Natural killer cell (primary cell): ENCODE measurements around the gene SMG6. TPM values are rescaled to one million over a fixed set of nuclear protein-coding genes. Genes with fewer than 3 reads are reported as not detected.
A peak's percentile ranks its signal among the peaks of the same experiment; 100 is the strongest.

Source experiments
- ATAC-seq, 3 donors: fragments of 150-1000 bp in 2 of 3; fragments of 200-7000 bp in 1 of 3; cut with Tn5 transposase; 1 replicate in 1 of 3; 2 replicates in 2 of 3; pipeline ENCODE4 v1.10.0; 2021; ENCODE audit warnings: mild to moderate bottlenecking in 2 of 3, moderate library complexity in 2 of 3
- DNase-seq, 2 donors: peaks; one replicate each; pipeline versions ENCODE4 v3.0.0 to v3.0.0-alpha.2; 2013 to 2021; ENCODE audit warnings: mixed read lengths in 1 of 2
- H3K27ac ChIP-seq: one replicate; pipeline ENCODE4 v1.5.1; 2013; ENCODE audit warnings: mild to moderate bottlenecking, low read length
- H3K27me3 ChIP-seq: one replicate; pipeline ENCODE4 v1.6.1; 2013; ENCODE audit warnings: low read length; ENCODE audit not compliant: control insufficient read depth, insufficient read depth
- H3K36me3 ChIP-seq: one replicate; pipeline ENCODE4 v1.6.1; 2013; ENCODE audit warnings: low read length; ENCODE audit not compliant: control insufficient read depth, insufficient read depth
- H3K4me1 ChIP-seq: one replicate; pipeline ENCODE4 v1.6.1; 2013; ENCODE audit warnings: low read length; ENCODE audit not compliant: control insufficient read depth, insufficient read depth
- H3K4me3 ChIP-seq: one replicate; pipeline ENCODE4 v1.5.1; 2013; ENCODE audit warnings: low read length
- H3K9me3 ChIP-seq: one replicate; pipeline ENCODE4 v1.6.1; 2013; ENCODE audit warnings: low read length; ENCODE audit not compliant: control insufficient read depth, insufficient read depth
- H3K27ac Mint-ChIP-seq, 2 donors: one replicate each; pipeline ENCODE4 v1.8.0; 2022; ENCODE audit warnings: mild to moderate bottlenecking in 2 of 2, mixed read lengths in 2 of 2, moderate library complexity in 1 of 2
- H3K27me3 Mint-ChIP-seq, 2 donors: one replicate each; pipeline ENCODE4 v1.8.0; 2022; ENCODE audit warnings: low read depth in 2 of 2, mixed read lengths in 2 of 2
- H3K36me3 Mint-ChIP-seq: one replicate; pipeline ENCODE4 v1.8.0; 2022; ENCODE audit warnings: mixed read lengths
- H3K4me1 Mint-ChIP-seq, 2 donors: one replicate each; pipeline ENCODE4 v1.8.0; 2022; ENCODE audit warnings: mixed read lengths in 2 of 2
- H3K4me3 Mint-ChIP-seq: one replicate; pipeline ENCODE4 v1.8.0; 2022; ENCODE audit warnings: mild to moderate bottlenecking, moderate library complexity, mixed read lengths
- H3K9me3 Mint-ChIP-seq, 2 donors: one replicate each; pipeline ENCODE4 v1.8.0; 2022; ENCODE audit warnings: mixed read lengths in 2 of 2
- CTCF ChIP-seq: fragments of 200-600 bp; IDR thresholded peaks from one replicate; pipeline ENCODE4 v1.8.0; 2022; ENCODE audit warnings: antibody characterized with exemption
- WGBS: methylation state at CpG from one replicate; pipeline ENCODE4 v1.1.7; 2013; ENCODE audit warnings: missing lambda C conversion rate; ENCODE audit not compliant: insufficient coverage; 5-methylcytosine and 5-hydroxymethylcytosine counted together
- intact Hi-C: fragments of 100-400 bp; cut with micrococcal nuclease; formaldehyde crosslinking; loops from one replicate; pipeline ENCODE4 v1.14.2; 2022
- total RNA-seq, 4 donors: library from RNA; stranded (reverse); fragments of 120-200 nt in 1 of 4; gene quantifications; one replicate each; pipeline versions ENCODE4 v1.2.3 to v1.2.4, GENCODE V29; 2013 to 2022

Gene SMG6
- total RNA-seq, 3 donors from 2014 or later (not counting 1 experiment from before 2014, with no cell fraction given), result 41.6 to 49.4 (median 48.2) TPM

- DNase-seq (no peak), ATAC-seq (no peak)
- H3K4me3 ChIP-seq, result no peak overlapping the region
- H3K36me3 ChIP-seq, result peaks cover 3% of the 10 kb centered on the region
- no peaks in the 10 kb centered on the region for H3K27me3 ChIP-seq
- no peaks in the 10 kb centered on the region for H3K36me3 Mint-ChIP-seq
- peak overlapping the region; percentile 9 for H3K4me3 Mint-ChIP-seq
- H3K9me3 ChIP-seq, result no peaks in the 10 kb centered on the region
- H3K4me1 Mint-ChIP-seq, result peaks cover 34 to 47% of the 10 kb centered on the region in 2 donors
- no peaks in the 10 kb centered on the region for H3K9me3 Mint-ChIP-seq
- 96% methylated on average over 11 of the region's 11 CpGs for WGBS
- no peaks in the 10 kb centered on the region for H3K27me3 Mint-ChIP-seq
- intact Hi-C loops, result no loop called here
- H3K27ac Mint-ChIP-seq, result peak overlapping the region; percentile 94 to 98
- TF ChIP-seq CTCF, result no peak
- H3K27ac ChIP-seq, result peak overlapping the region; percentile 80
- H3K4me1 ChIP-seq, result peaks cover 25% of the 10 kb centered on the region
These were observed 90.2 kb downstream of the SMG6 start for GRCh38 chr17:2213291-2213960.

GRCh38 chr17:2212400-2212981 is 91.1 kb downstream of the SMG6 start:
- peaks cover 25% of the 10 kb centered on the region for H3K4me1 ChIP-seq
- intact Hi-C loops, result no loop called here
- H3K9me3 ChIP-seq, result no peaks in the 10 kb centered on the region
- WGBS, result 85% methylated on average over 10 of the region's 10 CpGs
- H3K4me3 ChIP-seq, result no peak overlapping the region
- H3K27me3 Mint-ChIP-seq, result no peaks in the 10 kb centered on the region
- DNase-seq (peak in 1 of 2 donors; percentile 28), ATAC-seq (no peak)
- no peaks in the 10 kb centered on the region for H3K36me3 Mint-ChIP-seq
- no peaks in the 10 kb centered on the region for H3K9me3 Mint-ChIP-seq
- H3K27ac Mint-ChIP-seq, result peak overlapping the region; percentile 94 to 98
- H3K4me1 Mint-ChIP-seq, result peaks cover 34 to 54% of the 10 kb centered on the region in 2 donors
- no peak for TF ChIP-seq CTCF
- H3K4me3 Mint-ChIP-seq, result no peak overlapping the region
- H3K27me3 ChIP-seq, result no peaks in the 10 kb centered on the region
- no peak overlapping the region for H3K27ac ChIP-seq
- H3K36me3 ChIP-seq, result peaks cover 3% of the 10 kb centered on the region

- TF ChIP-seq CTCF, result no peak
- H3K4me1 Mint-ChIP-seq, result peaks cover 34 to 54% of the 10 kb centered on the region in 2 donors
- no peaks in the 10 kb centered on the region for H3K36me3 Mint-ChIP-seq
- H3K27me3 ChIP-seq, result no peaks in the 10 kb centered on the region
- H3K9me3 Mint-ChIP-seq, result no peaks in the 10 kb centered on the region
- ATAC-seq, result no peak
- H3K27me3 Mint-ChIP-seq, result no peaks in the 10 kb centered on the region
- no peak for DNase-seq
- H3K9me3 ChIP-seq, result no peaks in the 10 kb centered on the region
- H3K4me3 ChIP-seq, result no peak overlapping the region
- intact Hi-C loops, result no loop called here
- 97% methylated on average over 5 of the region's 6 CpGs for WGBS
- no peak overlapping the region for H3K27ac ChIP-seq
- H3K36me3 ChIP-seq, result peaks cover 3% of the 10 kb centered on the region
- H3K27ac Mint-ChIP-seq, result peak overlapping the region; percentile 94 to 98
- peaks cover 25% of the 10 kb centered on the region for H3K4me1 ChIP-seq
- H3K4me3 Mint-ChIP-seq, result no peak overlapping the region
These were observed 91.8 kb downstream of the SMG6 start for GRCh38 chr17:2211661-2212399.
